H9 (cell line): ENCODE results near the gene EDIL3. TPM values are rescaled to one million over a fixed set of nuclear protein-coding genes. Genes with fewer than 3 reads are reported as not detected.
A peak's percentile ranks its signal among the peaks of the same experiment; 100 is the strongest.

Experiments used
- DNase-seq: peaks from one replicate; pipeline ENCODE4 v3.0.0-alpha.2; 2017
- H2AFZ ChIP-seq: one replicate; pipeline ENCODE4 v1.6.1; 2013; ENCODE audit warnings: mild to moderate bottlenecking, low read length, control low read depth, moderate library complexity
- H2AK5ac ChIP-seq: 2 replicates; pipeline ENCODE4 v1.6.1; 2013; ENCODE audit warnings: low read length, control low read depth, mixed read lengths; ENCODE audit not compliant: insufficient read length
- H2BK120ac ChIP-seq: one replicate; pipeline ENCODE4 v1.6.1; 2013; ENCODE audit warnings: low read depth, mild to moderate bottlenecking, low read length, control low read depth, inconsistent platforms; ENCODE audit not compliant: poor library complexity, severe bottlenecking
- H2BK12ac ChIP-seq: 2 replicates; pipeline ENCODE4 v1.6.1; 2013; ENCODE audit warnings: low read length, control low read depth, mixed read lengths, low read depth; ENCODE audit not compliant: insufficient read length
- H2BK15ac ChIP-seq: 2 replicates; pipeline ENCODE4 v1.6.1; 2013; ENCODE audit warnings: low read depth, low read length, control low read depth
- H2BK20ac ChIP-seq: one replicate; pipeline ENCODE4 v1.6.1; 2013; ENCODE audit warnings: low read depth, mild to moderate bottlenecking, low read length, control low read depth, inconsistent platforms; ENCODE audit not compliant: poor library complexity, severe bottlenecking
- H2BK5ac ChIP-seq: 2 replicates; pipeline ENCODE4 v1.6.1; 2013; ENCODE audit warnings: low read length, control low read depth, mixed read lengths; ENCODE audit not compliant: insufficient read length
- H3K14ac ChIP-seq: 2 replicates; pipeline ENCODE4 v1.6.1; 2013; ENCODE audit warnings: low read length, control low read depth; ENCODE audit not compliant: insufficient read depth
- H3K18ac ChIP-seq: 2 replicates; pipeline ENCODE4 v1.6.1; 2013; ENCODE audit warnings: low read depth, mild to moderate bottlenecking, mixed read lengths, low read length, control low read depth; ENCODE audit not compliant: insufficient read length
- H3K23ac ChIP-seq: 2 replicates; pipeline ENCODE4 v1.6.1; 2013; ENCODE audit warnings: low read length, control low read depth, mixed read lengths, low read depth; ENCODE audit not compliant: insufficient read length
- H3K23me2 ChIP-seq: 2 replicates; pipeline ENCODE4 v1.6.1; 2013; ENCODE audit warnings: low read depth, mild to moderate bottlenecking, mixed read lengths, low read length, control low read depth; ENCODE audit not compliant: insufficient read length, poor library complexity, severe bottlenecking
- H3K27ac ChIP-seq: 2 replicates; pipeline ENCODE4 v1.5.1; 2013; ENCODE audit warnings: low read length, control low read depth, mixed read lengths, low read depth; ENCODE audit not compliant: insufficient read length
- H3K27me3 ChIP-seq: 2 replicates; pipeline ENCODE4 v1.6.1; 2013; ENCODE audit warnings: low read length, control low read depth, inconsistent platforms; ENCODE audit not compliant: insufficient read depth
- H3K4ac ChIP-seq: 2 replicates; pipeline ENCODE4 v1.6.1; 2013; ENCODE audit warnings: low read depth, mild to moderate bottlenecking, control low read depth, inconsistent platforms, low read length, moderate library complexity
- H3K4me1 ChIP-seq: 2 replicates; pipeline ENCODE4 v1.6.1; 2013; ENCODE audit warnings: low read length, control low read depth, inconsistent platforms; ENCODE audit not compliant: insufficient read depth
- H3K4me2 ChIP-seq: 2 replicates; pipeline ENCODE4 v1.6.1; 2013; ENCODE audit warnings: low read length, control low read depth, mixed read lengths; ENCODE audit not compliant: insufficient read length, insufficient read depth
- H3K56ac ChIP-seq: 2 replicates; pipeline ENCODE4 v1.6.1; 2013; ENCODE audit warnings: low read depth, mild to moderate bottlenecking, mixed read lengths, low read length, control low read depth; ENCODE audit not compliant: insufficient read length
- H3K79me1 ChIP-seq: 2 replicates; pipeline ENCODE4 v1.6.1; 2013; ENCODE audit warnings: low read depth, mild to moderate bottlenecking, moderate library complexity, low read length, control low read depth, inconsistent platforms; ENCODE audit not compliant: insufficient read depth, poor library complexity, severe bottlenecking
- H3K79me2 ChIP-seq: 2 replicates; pipeline ENCODE4 v1.6.1; 2013; ENCODE audit warnings: low read length, control low read depth, inconsistent platforms; ENCODE audit not compliant: insufficient read depth
- H3K9ac ChIP-seq: 2 replicates; pipeline ENCODE4 v1.6.1; 2013; ENCODE audit warnings: low read length, control low read depth, mixed read lengths; ENCODE audit not compliant: insufficient read length; ENCODE audit errors: extremely low read depth
- H3K9me3 ChIP-seq: one replicate; pipeline ENCODE4 v1.6.1; 2013; ENCODE audit warnings: low read depth, low read length, inconsistent platforms; ENCODE audit not compliant: control insufficient read depth
- H3T11ph ChIP-seq: one replicate; pipeline ENCODE4 v1.6.1; 2013; ENCODE audit warnings: mild to moderate bottlenecking, low read length, control low read depth, inconsistent platforms
- H4K20me1 ChIP-seq: one replicate; pipeline ENCODE4 v1.6.1; 2013; ENCODE audit not compliant: control insufficient read depth, insufficient read length, insufficient read depth
- H4K5ac ChIP-seq: 2 replicates; pipeline ENCODE4 v1.6.1; 2013; ENCODE audit warnings: low read depth, mild to moderate bottlenecking, mixed read lengths, low read length, control low read depth; ENCODE audit not compliant: insufficient read length
- H4K8ac ChIP-seq: replicated peaks from 2 replicates; pipeline ENCODE4 v1.6.1; 2013; ENCODE audit warnings: low read length, control low read depth, mixed read lengths, low read depth; ENCODE audit not compliant: insufficient read length
- H4K91ac ChIP-seq: 2 replicates; pipeline ENCODE4 v1.6.1; 2013; ENCODE audit warnings: low read depth, mild to moderate bottlenecking, moderate library complexity, mixed read lengths, low read length, control low read depth; ENCODE audit not compliant: insufficient read length
- H3K27ac Mint-ChIP-seq, 3 experiments: 2 replicates in 2 of 3; 3 replicates in 1 of 3; pipeline ENCODE4 v1.8.0; 2020 to 2021; ENCODE audit warnings: mixed read lengths in 3 of 3, mild to moderate bottlenecking in 1 of 3, moderate library complexity in 1 of 3
- H3K27me3 Mint-ChIP-seq: 2 replicates; pipeline ENCODE4 v1.8.0; 2021; ENCODE audit warnings: low read depth, mild to moderate bottlenecking, moderate library complexity, mixed read lengths
- H3K36me3 Mint-ChIP-seq, 3 experiments: 2 replicates in 2 of 3; 3 replicates in 1 of 3; pipeline ENCODE4 v1.8.0; 2020 to 2021; ENCODE audit warnings: low read depth in 3 of 3, mixed read lengths in 3 of 3; ENCODE audit not compliant: insufficient read depth in 1 of 3
- H3K4me1 Mint-ChIP-seq, 2 experiments: 2 replicates each; pipeline ENCODE4 v1.8.0; 2020; ENCODE audit warnings: mixed read lengths in 2 of 2
- H3K4me3 Mint-ChIP-seq, 2 experiments: 2 replicates in 1 of 2; 3 replicates in 1 of 2; pipeline ENCODE4 v1.8.0; 2020 to 2021; ENCODE audit warnings: mild to moderate bottlenecking in 2 of 2, mixed read lengths in 2 of 2, moderate library complexity in 1 of 2
- H3K9me3 Mint-ChIP-seq, 2 experiments: 2 replicates in 1 of 2; 3 replicates in 1 of 2; pipeline ENCODE4 v1.8.0; 2020; ENCODE audit warnings: mild to moderate bottlenecking in 2 of 2, mixed read lengths in 2 of 2, moderate library complexity in 1 of 2
- CTCF ChIP-seq: fragments of 200-600 bp; sonication (generic); conservative IDR thresholded peaks from 3 replicates; pipeline ENCODE4 v1.8.0; 2021; ENCODE audit warnings: antibody characterized with exemption, mild to moderate bottlenecking
- WGBS: extraction: QIAGEN DNeasy Blood & Tissue Kit; methylation state at CpG from one replicate; pipeline ENCODE4 v1.1.7; 2013; ENCODE audit warnings: missing lambda C conversion rate, low lambda C conversion rate, mixed read lengths; ENCODE audit not compliant: insufficient read length; ENCODE audit errors: extremely low coverage; 5-methylcytosine and 5-hydroxymethylcytosine counted together
- total RNA-seq: library from RNA; stranded (reverse); gene quantifications from 2 replicates; pipeline ENCODE4 v1.2.1, GENCODE V29; 2021

EDIL3 gene
- total RNA-seq, 1 experiment from 2014 or later = 61.9 TPM

GRCh38 chr5:84306601-84307000 lies 78.1 kb downstream of the EDIL3 start:
- Histone ChIP-seq H3K23ac (no peak overlapping the region), H2BK20ac (no peak overlapping the region), H3K9me3 (no peaks in the 10 kb centered on the region), H3K27ac (no peak overlapping the region), H3K79me2 (no peaks in the 10 kb centered on the region), H3K14ac (no peak overlapping the region), H2AK5ac (no peak overlapping the region), H3K23me2 (no peaks in the 10 kb centered on the region), H3K9ac (no peak overlapping the region), H2AFZ (no peak overlapping the region), H3K4me2 (no peak overlapping the region), H2BK15ac (no peak overlapping the region), H4K5ac (no peak overlapping the region), H3K79me1 (no peaks in the 10 kb centered on the region), H3K56ac (no peak overlapping the region), H2BK12ac (no peak overlapping the region), H3K27me3 (no peaks in the 10 kb centered on the region), H4K20me1 (no peaks in the 10 kb centered on the region), H2BK120ac (no peak overlapping the region), H4K91ac (no peak overlapping the region), H3K4ac (no peak overlapping the region), H2BK5ac (no peak overlapping the region), H4K8ac (no peak overlapping the region), H3K4me1 (no peaks in the 10 kb centered on the region), H3T11ph (no peak overlapping the region), H3K18ac (no peak overlapping the region)
- H3K27me3 Mint-ChIP-seq = no peaks in the 10 kb centered on the region
- peaks cover 0 to 5% (median 4%) of the 10 kb centered on the region in 3 experiments; a peak in 4 of 7 replicates for H3K36me3 Mint-ChIP-seq
- peaks cover 8% of the 10 kb centered on the region in 2 experiments for H3K4me1 Mint-ChIP-seq
- no peak for DNase-seq
- H3K4me3 Mint-ChIP-seq = no peak overlapping the region
- H3K9me3 Mint-ChIP-seq = peaks cover 0 to 6% of the 10 kb centered on the region in 2 experiments; a peak in 4 of 5 replicates
- TF ChIP-seq CTCF = no peak
- 0 out of 7 replicates have a peak overlapping the region, but pooled peaks of 1 of the 3 experiments have one; percentile 34 for H3K27ac Mint-ChIP-seq
- no CpG with 5 or more reads among the region's 1 CpG for WGBS
